ENCODE measurements around the gene LZTS2.
A peak's percentile ranks its signal among the peaks of the same experiment; 100 is the strongest.

Gene LZTS2

GRCh38 chr10:101035916-101036702 is 36.5 kb downstream of the LZTS2 start:
- DNase-seq, result no peak

DNA sequence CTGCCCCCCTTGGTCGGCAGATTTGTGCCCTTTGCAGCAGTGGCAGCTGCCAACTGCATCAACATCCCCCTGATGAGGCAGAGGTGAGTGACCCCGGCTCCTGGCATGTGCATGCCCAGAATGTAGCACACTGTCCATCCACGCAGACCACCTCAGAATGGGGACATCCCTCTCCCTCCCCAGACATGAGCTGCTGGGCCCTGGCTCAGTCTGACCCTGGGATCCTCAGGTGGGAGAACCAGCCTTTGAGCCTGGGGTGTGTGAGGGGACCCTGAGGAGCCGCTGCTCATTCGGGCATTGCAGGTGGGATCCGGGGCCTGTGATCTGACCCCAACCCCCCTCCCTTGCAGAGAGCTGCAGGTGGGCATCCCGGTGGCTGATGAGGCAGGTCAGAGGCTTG is 37.1 kb downstream of the LZTS2 start:
- DNase-seq, result no peak

- DNase-seq, result no peak
Measured at GRCh38 chr10:101038484-101038883, 38.9 kb downstream of the LZTS2 start.

DNA sequence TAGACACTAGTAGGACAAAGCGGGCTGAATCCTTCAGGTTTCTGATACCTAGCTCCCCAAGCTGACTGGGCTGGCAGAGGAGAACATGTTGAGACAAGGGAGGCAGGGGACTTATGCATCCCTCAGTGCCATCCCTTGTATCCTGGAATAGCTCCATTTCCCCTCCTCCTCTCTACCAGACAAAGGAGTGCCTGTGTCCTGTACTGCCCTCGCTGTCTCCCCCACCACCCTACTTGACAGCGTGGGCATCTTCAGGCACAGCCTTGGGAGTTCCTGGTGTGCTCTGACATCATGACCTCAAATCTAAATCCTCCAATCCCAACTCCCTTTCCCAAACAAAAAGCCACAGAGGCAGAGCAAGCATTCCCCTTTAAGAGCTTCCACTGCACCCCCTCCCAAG is 40.5 kb downstream of the LZTS2 start:
- no peak for DNase-seq

DNA sequence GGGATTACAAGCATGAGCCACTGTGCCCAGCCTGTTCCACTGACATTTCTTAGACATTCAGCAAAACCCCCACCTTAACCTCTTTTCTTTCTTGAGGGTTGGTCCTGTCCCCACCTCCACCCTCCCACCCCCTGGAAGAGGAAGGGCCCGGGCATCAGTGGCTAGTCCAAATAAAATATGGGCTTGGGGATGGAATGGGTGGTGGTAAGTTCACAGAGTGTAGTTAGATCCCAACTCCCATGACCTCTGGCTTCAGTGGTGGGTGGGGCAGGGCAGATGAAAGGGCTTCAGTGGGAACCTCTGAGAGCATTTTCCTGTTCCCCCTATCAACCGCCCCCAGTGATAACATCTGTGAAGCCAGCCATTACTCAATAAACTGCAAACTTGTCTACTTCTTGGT is 41.2 kb downstream of the LZTS2 start:
- DNase-seq, result no peak

GRCh38 chr10:101041252-101041761 is 41.7 kb downstream of the LZTS2 start:
- peak; percentile 70 for DNase-seq

- no peak for DNase-seq
Measured at GRCh38 chr10:101042118-101042517, 42.5 kb downstream of the LZTS2 start.

DNA sequence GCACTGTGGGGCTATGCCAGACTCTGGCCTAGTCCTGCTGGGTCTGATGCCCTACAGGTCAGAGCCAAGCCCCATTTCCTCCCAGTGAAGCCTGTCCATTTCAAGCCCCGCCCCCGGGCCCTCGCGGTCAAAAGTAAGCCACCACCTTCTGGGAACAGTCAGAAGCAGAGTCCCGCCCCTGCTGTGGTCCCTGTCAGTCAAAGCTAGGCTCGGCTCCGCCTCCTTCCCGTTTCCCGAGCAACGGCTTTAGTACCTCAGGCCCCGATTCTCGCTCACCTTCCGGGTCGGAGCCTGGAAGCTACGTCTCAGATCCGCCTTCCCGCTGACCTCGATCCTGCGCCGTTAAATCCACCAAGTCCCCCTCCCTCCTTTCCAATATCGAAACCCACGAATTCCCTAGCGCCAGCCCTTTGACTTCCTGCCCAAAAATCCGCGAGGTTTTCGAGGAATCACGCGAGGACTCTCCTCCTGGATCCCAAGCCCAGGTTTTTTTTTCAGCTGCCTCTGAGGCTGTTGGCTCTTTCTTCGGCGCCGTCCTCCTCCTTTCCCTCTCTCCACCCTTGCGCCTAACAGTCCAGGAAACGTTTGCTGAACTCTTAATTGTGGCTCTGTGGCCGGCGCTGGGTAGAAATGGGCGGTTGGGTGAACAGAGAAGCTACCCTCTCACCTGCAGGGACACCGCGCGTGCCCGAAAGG is 43.2 kb downstream of the LZTS2 start:
- DNase-seq, result peak; percentile 76

DNA sequence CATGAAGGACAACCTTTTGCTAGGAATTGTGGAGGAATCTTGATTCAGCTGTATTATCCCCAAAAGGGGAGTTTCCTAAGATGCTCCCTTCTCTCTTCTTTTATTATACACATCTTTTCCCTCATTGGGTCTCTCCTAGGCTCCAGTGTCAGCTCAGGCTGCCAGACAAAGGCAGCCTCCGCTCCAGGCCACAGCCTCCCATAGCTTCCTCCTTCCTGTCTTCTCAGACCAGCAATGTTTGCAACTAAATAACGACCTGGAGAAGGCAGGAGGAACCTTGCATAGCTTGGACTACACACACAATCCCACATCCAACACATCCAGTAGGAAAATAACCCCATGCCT is 43.7 kb downstream of the LZTS2 start:
- DNase-seq, result no peak

DNA sequence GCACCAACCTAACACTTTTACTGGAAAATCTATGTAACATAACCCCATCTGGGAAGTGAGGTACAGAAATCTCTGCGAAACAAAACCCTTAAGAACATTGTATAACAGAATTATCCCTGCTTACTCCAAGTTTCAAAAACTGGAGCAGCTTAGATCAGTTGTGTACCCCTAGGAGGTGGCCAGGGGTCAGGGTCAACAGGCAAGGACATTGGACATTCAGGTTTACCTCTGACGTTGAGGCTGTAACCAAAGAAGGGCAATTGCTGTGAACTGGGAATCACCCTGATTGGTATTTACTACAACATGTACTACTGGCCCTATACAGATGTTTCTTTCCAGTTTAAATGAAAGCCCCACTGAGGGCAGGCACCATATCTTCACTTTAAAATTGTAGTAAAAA is 44.5 kb downstream of the LZTS2 start:
- no peak for DNase-seq

GRCh38 chr10:101046332-101047238 is 47.0 kb downstream of the LZTS2 start:
- no peak for DNase-seq

GRCh38 chr10:101047268-101047667 is 47.7 kb downstream of the LZTS2 start:
- DNase-seq, result no peak

DNA sequence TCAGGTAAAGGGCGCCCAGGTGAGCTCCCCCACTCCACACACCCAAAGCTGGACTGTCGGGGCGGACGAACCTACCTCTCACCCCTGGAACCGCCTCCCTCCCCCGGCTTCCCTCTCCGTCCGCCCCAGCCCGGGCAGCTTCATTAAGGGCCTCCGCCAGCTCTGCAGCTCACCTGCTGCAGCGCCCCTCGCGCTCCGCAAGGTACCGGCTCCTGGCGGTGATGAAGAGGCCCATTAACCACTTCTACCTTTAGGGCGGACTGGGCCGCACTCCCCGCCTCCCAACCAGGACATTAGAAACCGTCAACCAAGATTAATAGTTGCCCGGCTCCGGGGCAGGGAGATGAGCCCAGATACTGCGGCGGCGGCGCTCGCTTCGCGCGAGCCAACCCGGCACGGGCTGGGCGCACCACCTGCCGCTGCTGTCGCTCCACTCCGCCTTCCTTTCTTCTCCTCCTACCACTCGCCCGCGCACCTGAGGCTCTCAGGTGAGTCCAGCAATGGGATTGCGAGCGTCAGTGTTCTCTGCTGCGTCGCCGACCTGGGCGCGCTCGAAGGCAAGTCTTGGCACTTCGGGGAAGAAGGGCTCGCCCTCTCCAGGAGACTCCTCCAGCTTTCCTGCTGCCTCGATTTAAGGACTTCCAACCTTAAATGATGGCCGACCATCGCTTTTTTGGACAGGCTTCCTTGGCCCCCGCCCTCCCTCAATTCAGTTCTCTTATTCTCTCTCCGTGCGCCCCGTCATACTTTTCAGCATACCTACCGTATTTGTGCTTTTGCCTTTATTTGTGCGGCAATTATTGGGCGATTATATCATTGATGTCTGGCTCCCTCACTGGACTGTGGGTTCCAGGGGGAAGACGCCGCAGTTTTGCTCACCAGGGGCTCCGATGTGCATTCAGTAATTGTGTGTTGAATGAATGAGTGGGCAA is 48.6 kb downstream of the LZTS2 start:
- DNase-seq, result no peak

GRCh38 chr10:101050208-101051069 is 50.8 kb downstream of the LZTS2 start:
- peak; percentile 78 for DNase-seq

GRCh38 chr10:101052285-101052684 is 52.7 kb downstream of the LZTS2 start:
- no peak for DNase-seq

DNA sequence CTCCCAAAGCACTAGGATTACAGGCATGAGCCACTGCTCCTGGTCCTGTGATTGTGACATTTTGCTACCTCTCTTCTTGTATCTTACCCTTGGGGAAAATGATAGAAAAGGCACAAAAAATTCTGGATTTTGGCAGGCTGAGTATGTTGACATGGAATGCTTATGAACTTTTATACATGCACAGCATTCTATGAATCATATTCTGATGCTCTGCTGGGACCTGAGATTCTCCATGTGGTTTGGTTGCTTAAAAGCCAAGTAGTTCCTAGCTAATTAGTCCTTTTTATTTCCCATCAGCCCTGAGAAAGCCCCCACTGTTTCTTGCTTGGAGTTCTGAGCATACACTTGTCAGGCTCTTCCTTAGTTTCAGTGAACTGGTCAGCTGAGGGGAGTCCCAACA is 53.9 kb downstream of the LZTS2 start:
- DNase-seq, result no peak

GRCh38 chr10:101054351-101054750 is 54.7 kb downstream of the LZTS2 start:
- DNase-seq, result no peak

- no peak for DNase-seq
Measured at GRCh38 chr10:101054876-101055275, 55.3 kb downstream of the LZTS2 start.

DNA sequence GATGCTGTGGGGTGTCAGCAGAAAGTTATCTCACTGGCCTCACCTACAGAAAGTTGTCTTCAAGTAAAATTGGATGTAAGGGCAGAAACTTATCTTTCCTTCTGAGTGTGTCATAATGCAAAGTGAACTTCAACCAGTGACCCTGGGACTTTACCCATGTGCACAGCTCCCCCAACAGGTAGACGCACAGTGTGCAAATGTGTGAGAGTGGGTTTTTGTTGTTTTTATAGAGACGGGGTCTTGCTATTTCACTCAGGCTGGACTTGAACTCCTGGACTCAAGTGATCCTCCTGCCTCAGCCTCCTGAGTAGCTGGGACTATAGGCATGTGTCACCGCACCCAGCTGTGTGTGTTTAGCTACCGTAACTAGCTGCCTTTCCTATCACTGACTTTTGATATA is 55.8 kb downstream of the LZTS2 start:
- no peak for DNase-seq

GRCh38 chr10:101056365-101057151 is 57.0 kb downstream of the LZTS2 start:
- DNase-seq, result no peak

Data from activated gamma-delta T cell treated with Interleukin-2 at 50 U/mL for 16 hours (primary cell).